ENCODE results near the gene CFAP251. TPM values are rescaled to one million over a fixed set of nuclear protein-coding genes. Genes with fewer than 3 reads are reported as not detected.

CFAP251 gene
- total RNA-seq, 2 experiments from 2014 or later = 0.28 to 0.33 TPM

GRCh38 chr12:121968876-121969275 lies 50.5 kb downstream of the CFAP251 start:
- Histone ChIP-seq H3K4me1 (ENCODE audit: insufficient read depth, low read length) (no peaks in the 10 kb centered on the region), H3K9me3 (ENCODE audit: control insufficient read depth in 1 of 2, insufficient read depth in 1 of 2, low read length in 2 of 2) (peaks cover 0 to 8% of the 10 kb centered on the region in 2 experiments), H3K4me3 (ENCODE audit: low read length) (no peak overlapping the region), H3K27me3 (ENCODE audit: control insufficient read depth in 1 of 2, insufficient read depth in 2 of 2, low read length in 2 of 2) (no peaks in the 10 kb centered on the region), H3K27ac (ENCODE audit: low read depth in 1 of 2, low read length in 2 of 2) (no peak overlapping the region), H3K36me3 (ENCODE audit: insufficient read depth, low read length) (no peaks in the 10 kb centered on the region)
- Mint-ChIP-seq H3K4me3 (no peak overlapping the region), H3K27ac (no peak overlapping the region), H3K27me3 (no peaks in the 10 kb centered on the region), H3K4me1 (ENCODE audit: low read depth) (no peaks in the 10 kb centered on the region), H3K36me3 (ENCODE audit: low read depth) (no peaks in the 10 kb centered on the region), H3K9me3 (peaks cover 2% of the 10 kb centered on the region)
- intact Hi-C loops (cut with DNase I, micrococcal nuclease) = no loop called here
- DNase-seq (peak in 3 of 14 experiments; percentile 19 to 31 (median 27)), ATAC-seq (ENCODE audit: poor library complexity) (no peak)
- ChIA-PET CTCF (no interaction called here), POLR2A (no interaction called here)
- TF ChIP-seq, protein P1, sequence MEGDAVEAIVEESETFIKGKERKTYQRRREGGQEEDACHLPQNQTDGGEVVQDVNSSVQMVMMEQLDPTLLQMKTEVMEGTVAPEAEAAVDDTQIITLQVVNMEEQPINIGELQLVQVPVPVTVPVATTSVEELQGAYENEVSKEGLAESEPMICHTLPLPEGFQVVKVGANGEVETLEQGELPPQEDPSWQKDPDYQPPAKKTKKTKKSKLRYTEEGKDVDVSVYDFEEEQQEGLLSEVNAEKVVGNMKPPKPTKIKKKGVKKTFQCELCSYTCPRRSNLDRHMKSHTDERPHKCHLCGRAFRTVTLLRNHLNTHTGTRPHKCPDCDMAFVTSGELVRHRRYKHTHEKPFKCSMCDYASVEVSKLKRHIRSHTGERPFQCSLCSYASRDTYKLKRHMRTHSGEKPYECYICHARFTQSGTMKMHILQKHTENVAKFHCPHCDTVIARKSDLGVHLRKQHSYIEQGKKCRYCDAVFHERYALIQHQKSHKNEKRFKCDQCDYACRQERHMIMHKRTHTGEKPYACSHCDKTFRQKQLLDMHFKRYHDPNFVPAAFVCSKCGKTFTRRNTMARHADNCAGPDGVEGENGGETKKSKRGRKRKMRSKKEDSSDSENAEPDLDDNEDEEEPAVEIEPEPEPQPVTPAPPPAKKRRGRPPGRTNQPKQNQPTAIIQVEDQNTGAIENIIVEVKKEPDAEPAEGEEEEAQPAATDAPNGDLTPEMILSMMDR (IDR thresholded peaks at IDR 0.05) = no peak

DNA sequence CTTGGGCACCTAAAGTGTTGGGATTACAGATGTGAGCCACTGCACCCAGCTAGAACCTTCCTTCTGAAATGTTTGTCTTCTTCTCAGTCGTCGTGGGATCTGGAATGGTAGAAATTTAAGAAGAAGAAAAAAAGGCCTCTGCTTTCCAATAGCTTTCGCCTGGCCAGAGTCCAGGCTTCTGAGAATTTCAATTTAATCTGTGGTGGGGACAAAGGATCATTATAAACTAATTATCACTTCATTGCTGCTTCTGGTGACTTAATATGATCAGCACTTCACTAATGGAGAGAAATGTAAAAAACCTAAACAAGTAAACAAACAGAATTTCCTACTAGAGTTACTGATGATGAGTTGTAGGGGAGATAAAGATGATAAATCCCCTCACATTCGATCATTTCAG lies 51.3 kb downstream of the CFAP251 start:
- Histone ChIP-seq H3K4me1 (ENCODE audit: insufficient read depth, low read length) (no peaks in the 10 kb centered on the region), H3K27me3 (ENCODE audit: control insufficient read depth in 1 of 2, insufficient read depth in 2 of 2, low read length in 2 of 2) (no peaks in the 10 kb centered on the region), H3K9me3 (ENCODE audit: control insufficient read depth in 1 of 2, insufficient read depth in 1 of 2, low read length in 2 of 2) (peaks cover 0 to 8% of the 10 kb centered on the region in 2 experiments), H3K27ac (ENCODE audit: low read depth in 1 of 2, low read length in 2 of 2) (no peak overlapping the region), H3K4me3 (ENCODE audit: low read length) (no peak overlapping the region), H3K36me3 (ENCODE audit: insufficient read depth, low read length) (no peaks in the 10 kb centered on the region)
- no peak for DNase-seq
- intact Hi-C loops (cut with DNase I, micrococcal nuclease) = loop anchor here in 1 of 2 experiments (10.0 kb wide), 1 partner anchor 105 kb away; no protein-coding TSS in a partner anchor
- CTCF ChIA-PET = no interaction called here
- no peak overlapping the region for H3K27ac Mint-ChIP-seq
- H3K4me1 Mint-ChIP-seq (ENCODE audit: low read depth) = no peaks in the 10 kb centered on the region
- H3K36me3 Mint-ChIP-seq (ENCODE audit: low read depth) = no peaks in the 10 kb centered on the region
- H3K4me3 Mint-ChIP-seq = no peak overlapping the region
- no peaks in the 10 kb centered on the region for H3K27me3 Mint-ChIP-seq
- TF ChIP-seq, protein P1 (IDR thresholded peaks at IDR 0.05) = no peak
- no peak for ATAC-seq (ENCODE audit: poor library complexity)
- H3K9me3 Mint-ChIP-seq = peaks cover 2% of the 10 kb centered on the region
- POLR2A ChIA-PET = no interaction called here

- TF ChIP-seq, protein P1 (IDR thresholded peaks at IDR 0.05) = no peak
- no peaks in the 10 kb centered on the region for H3K36me3 ChIP-seq (ENCODE audit: insufficient read depth, low read length)
- H3K27me3 ChIP-seq (ENCODE audit: control insufficient read depth in 1 of 2, insufficient read depth in 2 of 2, low read length in 2 of 2) = no peaks in the 10 kb centered on the region
- Mint-ChIP-seq H3K9me3 (peaks cover 2% of the 10 kb centered on the region), H3K36me3 (ENCODE audit: low read depth) (no peaks in the 10 kb centered on the region), H3K27ac (no peak overlapping the region), H3K27me3 (no peaks in the 10 kb centered on the region), H3K4me3 (no peak overlapping the region), H3K4me1 (ENCODE audit: low read depth) (no peaks in the 10 kb centered on the region)
- no peak for ATAC-seq (ENCODE audit: poor library complexity)
- no peak overlapping the region for H3K4me3 ChIP-seq (ENCODE audit: low read length)
- ChIA-PET POLR2A (no interaction called here), CTCF (no interaction called here)
- intact Hi-C loops (cut with DNase I, micrococcal nuclease) = loop anchor here in 1 of 2 experiments (10.0 kb wide), 1 partner anchor 106 kb away; no protein-coding TSS in a partner anchor
- H3K9me3 ChIP-seq (ENCODE audit: control insufficient read depth in 1 of 2, insufficient read depth in 1 of 2, low read length in 2 of 2) = peaks cover 0 to 8% of the 10 kb centered on the region in 2 experiments
- DNase-seq = no peak
- H3K4me1 ChIP-seq (ENCODE audit: insufficient read depth, low read length) = no peaks in the 10 kb centered on the region
- H3K27ac ChIP-seq (ENCODE audit: low read depth in 1 of 2, low read length in 2 of 2) = no peak overlapping the region
Measured at GRCh38 chr12:121970581-121971300, 52.3 kb downstream of the CFAP251 start.

Measured in CD4-positive, alpha-beta T cell (primary cell).